ENCODE results near the gene F2RL2.
A peak's percentile ranks its signal among the peaks of the same experiment; 100 is the strongest.

Gene F2RL2

GRCh38 chr5:76583163-76584047, 39.8 kb downstream of the F2RL2 start:
- Histone ChIP-seq H3K9me3 (ENCODE audit: severe bottlenecking) (no peaks in the 10 kb centered on the region), H3K27me3 (ENCODE audit: insufficient read depth, low read depth, severe bottlenecking) (no peaks in the 10 kb centered on the region), H3K4me3 (ENCODE audit: low read depth, low read length) (no peak overlapping the region), H3K27ac (no peak overlapping the region), H3K36me3 (no peaks in the 10 kb centered on the region)
- TF ChIP-seq, protein P1, sequence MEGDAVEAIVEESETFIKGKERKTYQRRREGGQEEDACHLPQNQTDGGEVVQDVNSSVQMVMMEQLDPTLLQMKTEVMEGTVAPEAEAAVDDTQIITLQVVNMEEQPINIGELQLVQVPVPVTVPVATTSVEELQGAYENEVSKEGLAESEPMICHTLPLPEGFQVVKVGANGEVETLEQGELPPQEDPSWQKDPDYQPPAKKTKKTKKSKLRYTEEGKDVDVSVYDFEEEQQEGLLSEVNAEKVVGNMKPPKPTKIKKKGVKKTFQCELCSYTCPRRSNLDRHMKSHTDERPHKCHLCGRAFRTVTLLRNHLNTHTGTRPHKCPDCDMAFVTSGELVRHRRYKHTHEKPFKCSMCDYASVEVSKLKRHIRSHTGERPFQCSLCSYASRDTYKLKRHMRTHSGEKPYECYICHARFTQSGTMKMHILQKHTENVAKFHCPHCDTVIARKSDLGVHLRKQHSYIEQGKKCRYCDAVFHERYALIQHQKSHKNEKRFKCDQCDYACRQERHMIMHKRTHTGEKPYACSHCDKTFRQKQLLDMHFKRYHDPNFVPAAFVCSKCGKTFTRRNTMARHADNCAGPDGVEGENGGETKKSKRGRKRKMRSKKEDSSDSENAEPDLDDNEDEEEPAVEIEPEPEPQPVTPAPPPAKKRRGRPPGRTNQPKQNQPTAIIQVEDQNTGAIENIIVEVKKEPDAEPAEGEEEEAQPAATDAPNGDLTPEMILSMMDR (IDR thresholded peaks at IDR 0.05; ENCODE audit: low read depth, low read length): no peak
- DNase-seq: no peak

DNA sequence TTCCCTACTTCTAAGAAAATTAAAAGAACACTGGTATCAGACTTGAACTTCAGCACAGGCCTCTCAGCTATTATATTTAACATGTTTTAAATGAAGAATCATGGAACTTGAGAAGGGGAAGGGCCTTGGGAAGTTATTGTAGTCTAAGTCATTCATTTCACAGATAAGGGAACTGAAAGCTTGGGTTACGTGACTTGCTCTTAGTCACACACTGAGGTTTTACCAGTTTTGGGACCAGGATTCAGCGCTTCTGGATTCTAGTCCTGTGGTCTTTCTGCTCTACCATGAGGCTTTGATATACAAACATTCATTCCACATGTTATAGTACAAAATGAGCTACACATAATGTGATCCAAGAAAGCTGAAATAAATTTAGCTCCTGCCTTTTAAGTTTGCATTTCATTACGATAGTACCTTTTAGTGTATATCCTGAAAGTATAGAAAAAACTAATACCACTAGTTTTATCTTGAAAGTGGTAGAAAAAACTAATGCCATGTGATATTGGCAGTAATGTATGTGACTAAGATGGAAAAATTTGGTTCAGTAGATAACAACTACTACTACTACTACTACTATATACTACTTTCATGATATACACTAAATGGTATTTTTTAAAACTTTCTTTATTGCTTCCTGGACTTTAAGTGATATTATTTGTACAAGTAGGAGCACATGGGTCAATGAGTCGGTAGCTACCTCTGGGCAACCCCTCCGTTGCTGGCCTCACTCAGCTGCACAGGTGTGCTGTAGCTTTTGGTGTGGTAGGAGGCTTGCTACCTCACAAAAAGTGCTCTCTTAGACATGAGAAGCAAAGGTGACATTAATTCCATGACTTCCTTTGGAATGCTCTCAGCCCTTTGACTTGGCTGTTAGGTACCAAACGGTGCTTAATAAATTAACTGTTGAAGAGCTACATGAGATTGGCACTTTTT, 40.7 kb downstream of the F2RL2 start:
- no peak for DNase-seq
- H3K4me3 ChIP-seq (ENCODE audit: low read depth, low read length): no peak overlapping the region

DNA sequence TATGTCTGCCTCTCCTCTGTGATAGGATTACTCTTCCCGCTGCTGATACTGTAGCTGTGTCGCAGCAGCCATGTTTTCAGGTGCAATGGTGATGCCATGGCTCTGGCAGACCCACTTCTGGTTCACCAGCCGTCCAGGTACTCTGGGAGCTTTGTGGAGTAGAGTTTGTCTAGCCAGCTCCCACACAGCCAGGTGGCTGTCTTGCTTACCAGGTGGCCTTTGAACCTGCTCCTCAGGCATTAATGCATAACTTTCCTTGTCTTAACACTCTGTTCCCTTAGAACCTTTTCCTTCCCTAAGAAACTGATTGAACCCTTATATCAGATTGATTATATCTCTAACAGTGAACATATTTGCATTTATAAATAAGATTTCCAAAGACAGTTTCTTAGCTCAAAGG, 42.2 kb downstream of the F2RL2 start:
- Histone ChIP-seq H3K27me3 (ENCODE audit: insufficient read depth, low read depth, severe bottlenecking) (no peaks in the 10 kb centered on the region), H3K9me3 (ENCODE audit: severe bottlenecking) (no peaks in the 10 kb centered on the region), H3K36me3 (no peaks in the 10 kb centered on the region), H3K27ac (no peak overlapping the region; the same call in 1 of the 2 replicates), H3K4me3 (ENCODE audit: low read depth, low read length) (no peak overlapping the region)
- TF ChIP-seq, protein P1 (IDR thresholded peaks at IDR 0.05; ENCODE audit: low read depth, low read length): no peak
- no peak for DNase-seq

More for the DNA sequence above, 40.7 kb downstream of the F2RL2 start:
- Histone ChIP-seq H3K27me3 (ENCODE audit: insufficient read depth, low read depth, severe bottlenecking) (no peaks in the 10 kb centered on the region), H3K9me3 (ENCODE audit: severe bottlenecking) (no peaks in the 10 kb centered on the region), H3K27ac (no peak overlapping the region), H3K36me3 (no peaks in the 10 kb centered on the region)
- TF ChIP-seq, protein P1 (IDR thresholded peaks at IDR 0.05; ENCODE audit: low read depth, low read length): no peak

DNA sequence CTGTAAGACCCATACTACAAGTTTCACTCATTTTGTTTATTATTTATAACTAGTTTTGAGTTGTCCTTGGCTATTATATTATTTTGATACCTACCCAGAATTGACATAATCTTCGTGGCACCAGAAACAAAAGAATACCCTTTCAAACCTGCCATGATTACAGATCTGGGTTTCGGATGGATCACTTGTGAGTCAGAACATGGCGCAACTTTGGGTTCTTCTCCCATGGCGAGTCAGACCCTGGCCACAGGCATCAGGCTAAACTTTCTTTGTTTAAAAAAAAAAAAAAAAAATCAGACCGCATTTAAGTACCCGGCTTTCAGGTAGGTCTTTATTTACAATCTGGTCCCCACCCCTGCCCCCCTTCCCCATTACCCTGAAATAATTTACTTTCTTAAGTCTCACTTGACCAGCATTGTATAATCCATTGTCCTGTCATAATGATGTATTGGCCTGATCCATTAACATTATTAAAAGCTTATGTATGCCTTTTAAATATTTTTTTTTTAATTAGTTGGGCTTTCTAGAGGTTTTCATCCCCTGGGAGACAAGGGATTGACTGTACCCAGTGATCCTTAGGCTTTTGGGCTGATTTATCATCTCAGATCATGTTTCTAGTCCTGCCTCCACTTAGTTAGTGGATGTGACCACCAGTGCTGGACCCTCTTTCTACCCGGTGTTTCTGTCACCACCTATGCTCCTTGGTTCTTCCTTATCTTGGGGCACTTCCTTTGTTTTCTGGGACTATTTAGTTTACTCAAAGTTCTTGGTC, 43.9 kb downstream of the F2RL2 start:
- Histone ChIP-seq H3K9me3 (ENCODE audit: severe bottlenecking) (no peaks in the 10 kb centered on the region), H3K27ac (peak overlapping the region; percentile 69), H3K27me3 (ENCODE audit: insufficient read depth, low read depth, severe bottlenecking) (no peaks in the 10 kb centered on the region), H3K4me3 (ENCODE audit: low read depth, low read length) (no peak overlapping the region), H3K36me3 (no peaks in the 10 kb centered on the region)
- TF ChIP-seq, protein P1 (IDR thresholded peaks at IDR 0.05; ENCODE audit: low read depth, low read length): no peak
- DNase-seq: peak; percentile 55

DNA sequence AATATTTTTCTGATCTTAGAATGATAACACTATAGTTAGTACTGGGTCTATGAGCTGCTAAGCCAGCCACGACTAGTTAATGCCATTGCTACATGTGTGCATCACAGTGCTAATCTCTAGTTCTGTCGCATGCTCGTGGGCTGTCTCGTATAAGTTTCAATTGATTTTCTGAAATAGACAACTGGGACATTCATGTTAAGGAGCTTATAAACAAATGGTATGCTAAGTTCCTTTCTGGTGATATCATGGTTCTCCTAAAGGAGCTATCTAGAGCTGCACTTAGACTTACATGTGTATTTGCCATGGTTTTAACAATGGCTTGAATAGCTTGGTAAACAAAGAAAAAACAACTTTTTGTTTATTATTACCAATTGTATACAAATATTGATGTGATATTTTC, 46.2 kb downstream of the F2RL2 start:
- Histone ChIP-seq H3K27ac (no peak overlapping the region), H3K36me3 (no peaks in the 10 kb centered on the region), H3K9me3 (ENCODE audit: severe bottlenecking) (no peaks in the 10 kb centered on the region), H3K4me3 (ENCODE audit: low read depth, low read length) (no peak overlapping the region), H3K27me3 (ENCODE audit: insufficient read depth, low read depth, severe bottlenecking) (no peaks in the 10 kb centered on the region)
- DNase-seq: peak; percentile 39
- TF ChIP-seq, protein P1 (IDR thresholded peaks at IDR 0.05; ENCODE audit: low read depth, low read length): no peak

All from WERI-Rb-1 (cell line).